Glutamatergic neuron (in vitro differentiated cells): Measurements from ENCODE around the gene CHMP3. TPM values are rescaled to one million over a fixed set of nuclear protein-coding genes. Genes with fewer than 3 reads are reported as not detected.
"Not testable (repeated sequence)": the region's sequence is repeated elsewhere in the genome, so short reads cannot be mapped to it uniquely, and the experiment has no call there.

Source experiments
- DNase-seq: peaks from one replicate; pipeline ENCODE4 v3.0.0; 2022
- H3K27ac Mint-ChIP-seq: one replicate; pipeline ENCODE4 v1.8.0; 2020; ENCODE audit warnings: mild to moderate bottlenecking, mixed read lengths, inconsistent platforms; ENCODE audit not compliant: unreplicated experiment
- H3K27me3 Mint-ChIP-seq: one replicate; pipeline ENCODE4 v1.8.0; 2020; ENCODE audit warnings: mild to moderate bottlenecking, moderate library complexity, mixed read lengths, inconsistent platforms; ENCODE audit not compliant: unreplicated experiment
- H3K36me3 Mint-ChIP-seq: one replicate; pipeline ENCODE4 v1.8.0; 2020; ENCODE audit warnings: mild to moderate bottlenecking, mixed read lengths, inconsistent platforms; ENCODE audit not compliant: unreplicated experiment
- H3K4me1 Mint-ChIP-seq: one replicate; pipeline ENCODE4 v1.8.0; 2020; ENCODE audit warnings: mild to moderate bottlenecking, low read depth, mixed read lengths, inconsistent platforms; ENCODE audit not compliant: unreplicated experiment
- H3K4me3 Mint-ChIP-seq: one replicate; pipeline ENCODE4 v1.8.0; 2020; ENCODE audit warnings: mild to moderate bottlenecking, mixed read lengths, inconsistent platforms; ENCODE audit not compliant: unreplicated experiment
- H3K9me3 Mint-ChIP-seq: one replicate; pipeline ENCODE4 v1.8.0; 2020; ENCODE audit warnings: mild to moderate bottlenecking, moderate library complexity, mixed read lengths, inconsistent platforms; ENCODE audit not compliant: unreplicated experiment
- CTCF ChIP-seq: fragments of 200-600 bp; sonication (generic); IDR thresholded peaks from one replicate; pipeline ENCODE4 v1.5.0; 2021; ENCODE audit not compliant: partially characterized antibody, unreplicated experiment
- total RNA-seq: library from RNA; stranded (reverse); fragmentation: NEBNext Ultra II Directional; extraction: Animal tissue kit (Norgen Biotek cat#: 25700); gene quantifications from one replicate; pipeline ENCODE4 v1.2.1, GENCODE V29; 2021; ENCODE audit not compliant: unreplicated experiment

The CHMP3 gene
- total RNA-seq, 1 donor from 2014 or later: 68.4 TPM

- H3K27ac Mint-ChIP-seq: no peak overlapping the region
- H3K4me1 Mint-ChIP-seq: no peaks in the 10 kb centered on the region
- H3K4me3 Mint-ChIP-seq: no peak overlapping the region
- no peaks in the 10 kb centered on the region for H3K27me3 Mint-ChIP-seq
- TF ChIP-seq CTCF: no peak
- H3K9me3 Mint-ChIP-seq: no peaks in the 10 kb centered on the region
- DNase-seq: no peak
- no peaks in the 10 kb centered on the region for H3K36me3 Mint-ChIP-seq
These were observed 32.9 kb upstream of the CHMP3 start for GRCh38 chr2:86596118-86596517.

- H3K27me3 Mint-ChIP-seq: no peaks in the 10 kb centered on the region
- H3K4me3 Mint-ChIP-seq: no peak overlapping the region
- no peaks in the 10 kb centered on the region for H3K4me1 Mint-ChIP-seq
- no peaks in the 10 kb centered on the region for H3K36me3 Mint-ChIP-seq
- peaks cover 2% of the 10 kb centered on the region for H3K9me3 Mint-ChIP-seq
- no peak for TF ChIP-seq CTCF
- DNase-seq: no peak
- no peak overlapping the region for H3K27ac Mint-ChIP-seq
These were observed 30.0 kb upstream of the CHMP3 start for GRCh38 chr2:86593266-86593665.

- Mint-ChIP-seq H3K27me3 (no peaks in the 10 kb centered on the region), H3K9me3 (peaks cover 2% of the 10 kb centered on the region), H3K4me3 (no peak overlapping the region), H3K4me1 (no peaks in the 10 kb centered on the region), H3K36me3 (no peaks in the 10 kb centered on the region), H3K27ac (no peak overlapping the region)
- TF ChIP-seq CTCF: no peak
- DNase-seq: no peak
These were observed 29.4 kb upstream of the CHMP3 start for GRCh38 chr2:86592547-86593230.

- not testable (repeated sequence) for DNase-seq, H3K9me3 Mint-ChIP-seq, H3K4me3 Mint-ChIP-seq, H3K27me3 Mint-ChIP-seq, H3K4me1 Mint-ChIP-seq, H3K36me3 Mint-ChIP-seq, H3K27ac Mint-ChIP-seq
These were observed 26.5 kb upstream of the CHMP3 start for GRCh38 chr2:86589701-86590100.

- no peaks in the 10 kb centered on the region for H3K4me1 Mint-ChIP-seq
- H3K36me3 Mint-ChIP-seq: no peaks in the 10 kb centered on the region
- H3K27me3 Mint-ChIP-seq: no peaks in the 10 kb centered on the region
- no peak overlapping the region for H3K27ac Mint-ChIP-seq
- no peak overlapping the region for H3K4me3 Mint-ChIP-seq
- TF ChIP-seq CTCF: no peak
- no peak for DNase-seq
- peaks cover 2% of the 10 kb centered on the region for H3K9me3 Mint-ChIP-seq
These were observed 21.1 kb upstream of the CHMP3 start for GRCh38 chr2:86584151-86584913.
